Measurements from ENCODE around the gene ADGRD1.

Gene ADGRD1

DNA sequence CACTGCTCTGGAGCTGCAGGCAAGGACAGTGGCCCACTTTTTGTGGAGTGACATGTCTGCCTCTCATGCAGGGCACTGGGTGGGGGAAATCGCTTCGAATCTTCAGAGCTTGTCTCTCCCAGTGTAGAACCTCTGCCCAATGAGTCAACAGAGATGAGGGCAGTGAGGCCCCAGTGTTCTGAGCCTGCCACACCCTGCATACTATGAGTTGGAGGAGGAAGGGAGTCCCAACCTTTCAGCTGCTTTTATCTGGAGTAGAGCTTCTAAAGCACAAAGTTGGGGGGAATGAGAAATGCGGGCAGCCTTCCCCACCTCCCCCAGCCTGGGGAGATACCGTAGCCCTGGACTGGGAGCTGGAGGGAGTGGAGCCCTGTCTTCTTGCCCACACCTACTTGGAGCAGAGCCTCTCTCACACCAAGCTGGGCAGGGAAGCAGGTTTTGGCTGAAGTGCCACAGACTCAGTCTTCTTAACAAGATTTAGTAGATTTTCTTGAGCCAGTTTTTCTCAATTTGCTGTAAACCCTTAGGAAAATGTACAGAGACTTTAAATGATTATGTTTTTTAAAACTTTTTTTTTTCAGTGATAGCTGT, 159.1 kb downstream of the ADGRD1 start:
- no peak overlapping the region for H3K23ac ChIP-seq (ENCODE audit: low read length in 2 of 2)
- H2AK5ac ChIP-seq (ENCODE audit: low read length, severe bottlenecking): no peak overlapping the region
- peak overlapping the region; percentile 38 for H3K9ac ChIP-seq (ENCODE audit: low read length)
- no peak overlapping the region for H2AFZ ChIP-seq (ENCODE audit: low read depth, low read length)
- H3K27ac ChIP-seq (ENCODE audit: low read length, poor library complexity, severe bottlenecking): no peak overlapping the region
- no peak overlapping the region for H4K91ac ChIP-seq (ENCODE audit: low read length)
- no peaks in the 10 kb centered on the region for H3K79me1 ChIP-seq (replicated peaks; ENCODE audit: low read length, poor library complexity, severe bottlenecking)
- no peak overlapping the region for H3K4ac ChIP-seq (ENCODE audit: low read depth in 1 of 2, low read length in 2 of 2)
- DNase-seq: no peak
- WGBS: 73% methylated on average over 4 of the region's 4 CpGs
- no peaks in the 10 kb centered on the region for H3K9me3 ChIP-seq (ENCODE audit: control insufficient read depth, low read length)
- H3K36me3 ChIP-seq (ENCODE audit: control insufficient read depth in 1 of 2, insufficient read depth in 2 of 2, low read depth in 1 of 2, low read length in 2 of 2): no peaks in the 10 kb centered on the region
- H3K4me3 ChIP-seq (ENCODE audit: insufficient read depth in 1 of 2, low read depth in 1 of 2, low read length in 2 of 2): peak overlapping the region in 1 of 2 experiments; percentile 39
- H2BK120ac ChIP-seq (ENCODE audit: low read depth, low read length): no peak overlapping the region
- H4K8ac ChIP-seq (ENCODE audit: low read length): no peak overlapping the region
- H3K4me1 ChIP-seq (ENCODE audit: control insufficient read depth, insufficient read depth, low read depth, low read length): peaks cover 6% of the 10 kb centered on the region
- no peak overlapping the region for H2BK5ac ChIP-seq (ENCODE audit: low read depth, low read length, poor library complexity, severe bottlenecking)
- no peaks in the 10 kb centered on the region for H3K27me3 ChIP-seq (ENCODE audit: control insufficient read depth in 1 of 2, insufficient read depth in 1 of 2, low read length in 2 of 2)
- H2BK15ac ChIP-seq (ENCODE audit: low read depth, poor library complexity, severe bottlenecking): no peak overlapping the region
- no peak overlapping the region for H3K18ac ChIP-seq (ENCODE audit: low read depth in 1 of 2, low read length in 2 of 2)
- H2BK12ac ChIP-seq (ENCODE audit: low read length in 2 of 2): no peak overlapping the region
- H3K4me2 ChIP-seq (ENCODE audit: low read length, poor library complexity, severe bottlenecking): no peak overlapping the region
- H3K14ac ChIP-seq (ENCODE audit: low read length in 2 of 2): no peak overlapping the region

GRCh38 chr12:131113568-131114270, 160.0 kb downstream of the ADGRD1 start:
- Histone ChIP-seq H3K18ac (ENCODE audit: low read depth in 1 of 2, low read length in 2 of 2) (no peak overlapping the region), H2BK12ac (ENCODE audit: low read length in 2 of 2) (no peak overlapping the region), H3K4ac (ENCODE audit: low read depth in 1 of 2, low read length in 2 of 2) (no peak overlapping the region), H2AK5ac (ENCODE audit: low read length, severe bottlenecking) (no peak overlapping the region), H3K27ac (ENCODE audit: low read length, poor library complexity, severe bottlenecking) (no peak overlapping the region), H3K4me3 (ENCODE audit: insufficient read depth in 1 of 2, low read depth in 1 of 2, low read length in 2 of 2) (no peak overlapping the region), H3K27me3 (ENCODE audit: control insufficient read depth in 1 of 2, insufficient read depth in 1 of 2, low read length in 2 of 2) (no peaks in the 10 kb centered on the region), H3K4me1 (ENCODE audit: control insufficient read depth, insufficient read depth, low read depth, low read length) (peaks cover 6% of the 10 kb centered on the region), H3K23ac (ENCODE audit: low read length in 2 of 2) (no peak overlapping the region), H2BK5ac (ENCODE audit: low read depth, low read length, poor library complexity, severe bottlenecking) (no peak overlapping the region), H3K79me1 (replicated peaks; ENCODE audit: low read length, poor library complexity, severe bottlenecking) (no peaks in the 10 kb centered on the region), H3K4me2 (ENCODE audit: low read length, poor library complexity, severe bottlenecking) (no peak overlapping the region), H3K9ac (ENCODE audit: low read length) (no peak overlapping the region), H4K91ac (ENCODE audit: low read length) (no peak overlapping the region), H3K14ac (ENCODE audit: low read length in 2 of 2) (no peak overlapping the region), H3K9me3 (ENCODE audit: control insufficient read depth, low read length) (no peaks in the 10 kb centered on the region), H2BK120ac (ENCODE audit: low read depth, low read length) (no peak overlapping the region), H2BK15ac (ENCODE audit: low read depth, poor library complexity, severe bottlenecking) (no peak overlapping the region), H3K36me3 (ENCODE audit: control insufficient read depth in 1 of 2, insufficient read depth in 2 of 2, low read depth in 1 of 2, low read length in 2 of 2) (no peaks in the 10 kb centered on the region), H4K8ac (ENCODE audit: low read length) (no peak overlapping the region), H2AFZ (ENCODE audit: low read depth, low read length) (no peak overlapping the region)
- DNase-seq: no peak
- WGBS: 77% methylated on average over 15 of the region's 18 CpGs

DNA sequence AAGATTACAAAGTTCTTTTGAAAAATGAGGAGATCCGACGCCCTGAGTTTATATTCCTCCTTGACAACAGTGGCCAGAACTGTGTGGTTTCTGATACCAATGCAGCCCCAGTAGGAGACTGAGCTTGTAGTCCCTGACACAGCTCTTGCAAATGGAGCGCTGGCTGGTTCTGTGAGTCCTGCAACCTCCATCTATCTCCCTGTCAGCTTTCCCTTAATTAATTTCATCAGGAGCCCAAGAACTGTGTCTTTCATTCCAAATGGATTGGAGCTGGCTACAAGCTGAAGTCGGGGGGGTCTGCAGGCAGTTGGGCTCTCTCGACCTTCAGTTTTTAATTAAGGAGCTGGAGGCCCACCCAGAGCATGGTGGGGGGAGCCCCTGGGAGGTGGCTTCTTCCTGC, 160.6 kb downstream of the ADGRD1 start:
- Histone ChIP-seq H3K27me3 (ENCODE audit: control insufficient read depth in 1 of 2, insufficient read depth in 1 of 2, low read length in 2 of 2) (no peaks in the 10 kb centered on the region), H3K14ac (ENCODE audit: low read length in 2 of 2) (no peak overlapping the region), H4K91ac (ENCODE audit: low read length) (no peak overlapping the region), H3K4me3 (ENCODE audit: insufficient read depth in 1 of 2, low read depth in 1 of 2, low read length in 2 of 2) (no peak overlapping the region), H3K36me3 (ENCODE audit: control insufficient read depth in 1 of 2, insufficient read depth in 2 of 2, low read depth in 1 of 2, low read length in 2 of 2) (no peaks in the 10 kb centered on the region), H2BK12ac (ENCODE audit: low read length in 2 of 2) (no peak overlapping the region), H3K4ac (ENCODE audit: low read depth in 1 of 2, low read length in 2 of 2) (no peak overlapping the region), H4K8ac (ENCODE audit: low read length) (no peak overlapping the region), H3K4me1 (ENCODE audit: control insufficient read depth, insufficient read depth, low read depth, low read length) (peaks cover 6% of the 10 kb centered on the region), H2BK120ac (ENCODE audit: low read depth, low read length) (no peak overlapping the region), H2AFZ (ENCODE audit: low read depth, low read length) (no peak overlapping the region), H3K9me3 (ENCODE audit: control insufficient read depth, low read length) (no peaks in the 10 kb centered on the region), H3K23ac (ENCODE audit: low read length in 2 of 2) (no peak overlapping the region), H3K4me2 (ENCODE audit: low read length, poor library complexity, severe bottlenecking) (no peak overlapping the region), H2BK5ac (ENCODE audit: low read depth, low read length, poor library complexity, severe bottlenecking) (no peak overlapping the region), H3K27ac (ENCODE audit: low read length, poor library complexity, severe bottlenecking) (no peak overlapping the region), H2AK5ac (ENCODE audit: low read length, severe bottlenecking) (no peak overlapping the region), H3K79me1 (replicated peaks; ENCODE audit: low read length, poor library complexity, severe bottlenecking) (no peaks in the 10 kb centered on the region), H3K9ac (ENCODE audit: low read length) (no peak overlapping the region), H3K18ac (ENCODE audit: low read depth in 1 of 2, low read length in 2 of 2) (no peak overlapping the region), H2BK15ac (ENCODE audit: low read depth, poor library complexity, severe bottlenecking) (no peak overlapping the region)
- WGBS: 79% methylated on average over 5 of the region's 5 CpGs
- DNase-seq: no peak

DNA sequence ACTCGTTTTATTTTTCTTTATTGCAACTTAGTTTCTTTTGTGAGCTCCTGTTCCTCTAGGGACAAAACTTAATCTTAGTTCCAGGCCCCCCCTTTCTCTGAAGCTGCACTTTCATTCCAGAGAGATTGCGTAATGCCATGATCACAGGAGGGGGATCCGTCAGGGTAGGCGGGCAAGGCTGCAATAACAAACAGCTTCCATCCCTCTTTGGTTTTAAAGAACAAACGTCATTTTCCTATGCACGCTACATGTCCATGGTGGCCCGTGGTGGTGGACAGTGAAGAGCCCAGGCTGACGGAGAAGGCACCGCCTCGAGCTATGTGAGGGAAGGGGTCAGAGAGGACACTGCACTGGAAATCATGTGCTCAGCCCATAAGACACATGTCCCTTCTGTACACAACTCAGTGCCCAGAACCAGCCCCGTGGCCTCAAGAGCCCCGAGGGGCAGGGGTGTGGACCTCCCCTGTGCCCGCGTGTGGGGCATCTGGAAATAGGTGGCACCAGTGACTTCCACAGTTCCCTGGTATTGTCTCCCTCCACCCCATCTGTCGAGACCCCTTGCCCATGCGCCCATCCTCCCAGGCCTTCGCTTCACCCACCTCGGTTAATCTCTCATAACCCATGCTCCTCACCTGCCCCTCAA, 161.4 kb downstream of the ADGRD1 start:
- Histone ChIP-seq H4K91ac (ENCODE audit: low read length) (no peak overlapping the region), H4K8ac (ENCODE audit: low read length) (no peak overlapping the region), H3K79me1 (replicated peaks; ENCODE audit: low read length, poor library complexity, severe bottlenecking) (no peaks in the 10 kb centered on the region), H3K27ac (ENCODE audit: low read length, poor library complexity, severe bottlenecking) (no peak overlapping the region), H3K23ac (ENCODE audit: low read length in 2 of 2) (no peak overlapping the region), H3K4me2 (ENCODE audit: low read length, poor library complexity, severe bottlenecking) (no peak overlapping the region), H2BK120ac (ENCODE audit: low read depth, low read length) (no peak overlapping the region), H2BK12ac (ENCODE audit: low read length in 2 of 2) (no peak overlapping the region), H2AK5ac (ENCODE audit: low read length, severe bottlenecking) (no peak overlapping the region), H3K14ac (ENCODE audit: low read length in 2 of 2) (no peak overlapping the region), H3K27me3 (ENCODE audit: control insufficient read depth in 1 of 2, insufficient read depth in 1 of 2, low read length in 2 of 2) (no peaks in the 10 kb centered on the region), H3K36me3 (ENCODE audit: control insufficient read depth in 1 of 2, insufficient read depth in 2 of 2, low read depth in 1 of 2, low read length in 2 of 2) (no peaks in the 10 kb centered on the region), H3K4me1 (ENCODE audit: control insufficient read depth, insufficient read depth, low read depth, low read length) (peaks cover 6% of the 10 kb centered on the region), H2BK5ac (ENCODE audit: low read depth, low read length, poor library complexity, severe bottlenecking) (no peak overlapping the region), H2BK15ac (ENCODE audit: low read depth, poor library complexity, severe bottlenecking) (no peak overlapping the region), H3K9ac (ENCODE audit: low read length) (no peak overlapping the region), H3K4me3 (ENCODE audit: insufficient read depth in 1 of 2, low read depth in 1 of 2, low read length in 2 of 2) (no peak overlapping the region), H3K18ac (ENCODE audit: low read depth in 1 of 2, low read length in 2 of 2) (no peak overlapping the region), H3K4ac (ENCODE audit: low read depth in 1 of 2, low read length in 2 of 2) (no peak overlapping the region), H3K9me3 (ENCODE audit: control insufficient read depth, low read length) (no peaks in the 10 kb centered on the region), H2AFZ (ENCODE audit: low read depth, low read length) (no peak overlapping the region)
- DNase-seq: no peak
- 81% methylated on average over 18 of the region's 18 CpGs for WGBS
